LNCaP clone FGC (cell line): ENCODE results near the gene TAF12.
"Not testable (repeated sequence)": the region's sequence is repeated elsewhere in the genome, so short reads cannot be mapped to it uniquely, and the experiment has no call there.

ENCODE experiments used
- DNase-seq: peaks from one replicate; pipeline ENCODE4 v3.0.0-alpha.2; 2011; ENCODE audit warnings: low read depth
- H3K4me3 ChIP-seq: 2 replicates; pipeline ENCODE4 v1.5.1; 2011; ENCODE audit warnings: mild to moderate bottlenecking, low read depth, low read length, control low read depth
- TF ChIP-seq, protein P1 (sequence below): IDR thresholded peaks from 2 replicates; pipeline ENCODE4 v1.5.1; 2012; ENCODE audit warnings: mild to moderate bottlenecking; ENCODE audit not compliant: control insufficient read depth, insufficient read depth; ENCODE audit errors: extremely low read depth

Gene TAF12

DNA sequence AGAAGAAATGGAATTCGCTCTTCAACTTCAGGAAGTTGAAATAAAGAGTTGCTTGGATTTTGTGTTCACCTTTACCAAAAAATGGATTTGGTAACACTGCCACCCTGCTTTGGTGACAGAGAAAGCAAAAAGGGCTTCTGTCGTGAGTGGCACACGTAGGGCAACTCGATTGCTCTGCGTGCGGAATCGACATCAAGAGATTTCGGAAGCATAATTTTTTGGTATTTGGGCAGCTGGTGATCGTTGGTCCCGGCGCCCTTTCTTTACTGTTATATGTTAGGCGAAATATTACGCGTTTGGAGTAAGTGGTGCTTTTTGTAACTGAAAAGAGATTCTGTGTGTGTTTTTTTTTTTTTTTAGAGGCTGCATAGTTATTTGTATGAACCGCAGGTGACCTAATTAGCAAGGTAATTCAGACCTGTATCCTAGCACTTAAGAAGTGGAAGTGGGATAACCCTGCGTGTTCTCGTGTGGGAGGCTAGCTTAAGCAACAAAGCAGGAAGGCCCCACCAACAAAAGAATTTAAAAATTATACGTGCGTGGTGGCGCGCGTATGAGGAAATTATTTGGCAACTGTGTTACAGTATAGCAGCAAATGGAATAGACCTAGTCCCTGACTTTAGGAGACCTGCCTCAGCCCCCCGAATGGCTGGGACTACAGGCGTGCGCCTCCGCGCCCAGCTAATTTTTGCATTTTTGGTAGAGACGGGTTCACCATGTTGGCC, 5.8 kb upstream of the TAF12 start, which contains the start of gene RNU11:
Gene RNU11 (plus strand): TSS at position 127 of the 725 bp plus-strand sequence.
- DNase-seq = peak; percentile 94
- TF ChIP-seq, protein P1, sequence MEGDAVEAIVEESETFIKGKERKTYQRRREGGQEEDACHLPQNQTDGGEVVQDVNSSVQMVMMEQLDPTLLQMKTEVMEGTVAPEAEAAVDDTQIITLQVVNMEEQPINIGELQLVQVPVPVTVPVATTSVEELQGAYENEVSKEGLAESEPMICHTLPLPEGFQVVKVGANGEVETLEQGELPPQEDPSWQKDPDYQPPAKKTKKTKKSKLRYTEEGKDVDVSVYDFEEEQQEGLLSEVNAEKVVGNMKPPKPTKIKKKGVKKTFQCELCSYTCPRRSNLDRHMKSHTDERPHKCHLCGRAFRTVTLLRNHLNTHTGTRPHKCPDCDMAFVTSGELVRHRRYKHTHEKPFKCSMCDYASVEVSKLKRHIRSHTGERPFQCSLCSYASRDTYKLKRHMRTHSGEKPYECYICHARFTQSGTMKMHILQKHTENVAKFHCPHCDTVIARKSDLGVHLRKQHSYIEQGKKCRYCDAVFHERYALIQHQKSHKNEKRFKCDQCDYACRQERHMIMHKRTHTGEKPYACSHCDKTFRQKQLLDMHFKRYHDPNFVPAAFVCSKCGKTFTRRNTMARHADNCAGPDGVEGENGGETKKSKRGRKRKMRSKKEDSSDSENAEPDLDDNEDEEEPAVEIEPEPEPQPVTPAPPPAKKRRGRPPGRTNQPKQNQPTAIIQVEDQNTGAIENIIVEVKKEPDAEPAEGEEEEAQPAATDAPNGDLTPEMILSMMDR = no peak
- peak within 1 kb of the TSS; percentile 41 for H3K4me3 ChIP-seq

DNA sequence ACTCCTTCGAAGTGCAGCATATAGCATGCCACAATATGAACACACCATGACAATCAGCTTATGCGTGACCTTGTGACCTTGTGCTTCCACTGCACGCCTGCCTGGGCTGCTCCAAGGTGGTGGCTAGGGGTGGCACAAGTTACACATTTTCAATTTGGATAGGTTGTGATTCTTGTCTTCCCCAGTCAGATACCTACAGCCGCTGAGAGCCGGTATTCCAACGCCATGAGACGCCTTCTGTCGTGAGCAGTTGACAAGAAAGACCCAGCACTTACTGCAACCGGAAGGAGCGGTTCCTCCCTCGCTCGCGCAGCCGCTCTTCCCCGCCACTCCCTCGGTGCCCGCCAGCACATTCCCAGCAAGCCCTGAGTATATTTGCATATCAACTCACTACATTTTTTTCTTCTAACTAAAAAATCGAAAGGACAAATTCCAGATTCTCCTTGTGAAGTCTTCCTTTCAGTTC, 5.2 kb upstream of the TAF12 start:
- peak; percentile 86 for DNase-seq
- TF ChIP-seq, protein P1 = no peak
- peak overlapping the region; percentile 41 for H3K4me3 ChIP-seq

DNA sequence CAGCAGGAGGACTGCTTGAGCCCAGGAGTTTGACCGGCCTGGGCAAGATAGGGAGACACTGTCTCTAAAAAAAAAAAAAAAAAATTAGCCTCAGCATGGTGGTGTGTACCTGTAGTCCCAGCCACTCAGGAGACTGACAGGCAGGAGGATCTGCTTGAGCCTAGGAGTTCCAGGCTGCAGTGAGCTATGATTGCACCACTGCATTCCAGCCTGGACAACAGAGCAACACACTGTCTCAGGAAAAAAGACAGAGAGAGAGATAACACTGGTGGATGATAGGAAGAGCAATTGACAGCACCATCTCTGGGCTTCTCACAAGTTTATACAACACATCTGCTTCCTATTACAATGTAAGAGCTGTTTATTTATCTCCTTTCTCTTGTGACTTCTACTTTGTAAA, 3.2 kb upstream of the TAF12 start:
- no peak overlapping the region for H3K4me3 ChIP-seq
- no peak for DNase-seq
- TF ChIP-seq, protein P1 = no peak

DNA sequence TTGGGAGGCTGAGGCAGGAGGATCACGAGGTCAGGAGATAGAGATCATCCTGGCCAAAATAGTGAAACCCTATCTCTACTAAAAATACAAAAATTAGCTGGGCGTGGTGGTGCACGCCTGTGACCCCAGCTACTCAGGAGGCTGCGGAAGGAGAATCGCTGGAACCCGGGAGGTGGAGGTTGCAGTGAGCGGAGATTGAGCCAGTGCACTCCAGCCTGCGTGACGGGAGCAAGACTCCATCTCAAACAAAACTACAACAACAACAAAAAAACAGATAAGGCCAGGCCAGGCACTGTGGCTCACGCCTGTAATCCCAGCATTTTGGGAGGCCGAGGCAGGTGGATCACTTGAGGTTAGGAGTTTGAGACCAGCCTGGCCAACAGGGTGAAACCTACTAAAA, 2.5 kb upstream of the TAF12 start:
- H3K4me3 ChIP-seq, DNase-seq: not testable (repeated sequence)

DNA sequence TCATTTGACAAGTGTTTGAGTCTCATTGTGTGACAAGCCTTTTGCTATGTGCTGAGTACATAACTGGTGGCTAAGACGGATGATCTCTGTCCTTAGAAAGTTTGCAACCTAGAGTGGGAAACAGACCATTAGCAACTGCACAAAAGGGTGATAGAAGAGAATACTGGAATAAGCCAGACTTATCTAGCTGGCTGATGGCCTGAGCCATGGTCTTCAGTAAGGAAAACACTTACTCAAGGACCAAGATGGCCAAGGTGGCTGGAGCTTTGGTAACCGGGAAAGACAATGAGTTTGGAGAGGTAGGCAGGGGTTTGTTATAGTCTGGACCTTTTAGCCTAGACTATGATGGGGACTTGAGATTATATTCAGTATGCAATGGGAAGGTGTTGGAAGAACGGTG, 1.6 kb upstream of the TAF12 start:
- TF ChIP-seq, protein P1 = no peak

DNA sequence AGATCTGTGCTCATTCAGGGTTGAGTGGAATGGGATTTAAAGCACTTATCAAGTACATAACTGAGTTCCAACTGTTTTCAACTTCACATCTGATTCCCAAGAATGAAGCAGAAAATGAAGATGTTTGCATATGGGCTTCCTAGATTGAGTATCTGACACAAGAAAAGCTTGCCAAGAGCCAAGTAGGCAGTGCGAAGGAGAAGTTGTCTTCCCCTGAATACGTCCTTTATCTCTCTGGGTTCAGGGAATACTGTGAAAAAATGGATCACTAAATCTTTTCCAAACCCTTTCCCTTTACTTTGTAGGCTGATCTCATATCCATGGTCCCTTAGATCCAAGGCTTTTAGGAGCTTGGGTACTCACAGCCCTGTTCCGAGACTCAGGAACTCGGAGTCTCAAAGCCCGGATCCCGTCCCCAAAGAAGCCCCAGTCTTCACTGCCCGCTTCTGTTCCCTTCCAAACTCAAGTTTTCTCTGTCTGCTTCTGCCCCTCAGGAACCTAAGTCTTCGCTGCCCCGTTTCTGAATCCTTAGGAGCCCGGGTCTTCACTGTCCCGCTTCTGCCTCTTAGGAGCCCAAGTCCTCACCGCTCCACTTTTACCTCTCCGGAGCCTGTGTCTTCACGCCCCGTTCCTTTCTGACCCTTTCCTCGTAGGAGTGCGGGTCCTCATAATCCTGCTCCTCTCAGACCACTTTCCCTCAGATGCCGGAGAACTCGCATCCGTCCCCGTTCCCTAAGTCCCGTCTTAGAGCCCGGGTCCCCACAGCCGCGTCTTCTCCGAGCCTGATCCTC, 616 bp downstream of the TAF12 start:
- peak overlapping the region; percentile 84 for H3K4me3 ChIP-seq
- no peak for DNase-seq
- TF ChIP-seq, protein P1 = no peak

More for the DNA sequence above, 1.6 kb upstream of the TAF12 start:
- DNase-seq = no peak
- no peak overlapping the region; the same call in 1 of the 2 replicates for H3K4me3 ChIP-seq

DNA sequence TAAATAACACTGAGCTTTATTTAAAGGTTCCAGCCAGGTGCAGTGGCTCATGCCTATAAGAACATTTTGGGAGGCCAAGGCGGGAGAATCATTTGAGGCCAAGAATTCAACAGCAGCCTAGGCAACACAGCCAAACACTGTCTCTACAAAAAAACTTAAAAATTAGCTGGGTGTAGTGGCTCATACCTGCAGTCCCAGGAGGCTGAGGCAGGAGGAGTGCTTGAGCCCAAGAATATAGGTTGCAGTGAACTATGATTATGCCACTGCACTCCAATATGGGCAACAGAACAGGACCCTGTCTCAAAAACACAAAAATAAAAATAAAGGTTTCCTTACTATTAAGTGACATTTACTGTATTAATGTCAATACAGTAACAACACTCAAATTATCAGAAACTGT, 2.1 kb downstream of the TAF12 start:
- DNase-seq = no peak
- H3K4me3 ChIP-seq = no peak overlapping the region
- TF ChIP-seq, protein P1 = peak; percentile 43
